HG02981 (cell line): ENCODE data around the gene LARP4B.

Experiments
- ATAC-seq: cut with Tn5 transposase; IDR thresholded peaks from one replicate; pipeline ENCODE4 v1.9.1; 2021; ENCODE audit warnings: mild to moderate bottlenecking, moderate library complexity; ENCODE audit not compliant: unreplicated experiment

Gene LARP4B

GRCh38 chr10:790821-791551 lies 140.5 kb downstream of the LARP4B start:
- no peak for ATAC-seq

- ATAC-seq = no peak
Observed at GRCh38 chr10:789831-790701, 141.4 kb downstream of the LARP4B start.

- no peak for ATAC-seq
Observed at GRCh38 chr10:788796-789748, 142.4 kb downstream of the LARP4B start.

GRCh38 chr10:787933-788651 lies 143.4 kb downstream of the LARP4B start:
- ATAC-seq = no peak

GRCh38 chr10:786633-787474 lies 144.7 kb downstream of the LARP4B start:
- no peak for ATAC-seq

- ATAC-seq = no peak
Observed at GRCh38 chr10:785861-786214, 145.7 kb downstream of the LARP4B start.

GRCh38 chr10:785089-785860 lies 146.2 kb downstream of the LARP4B start:
- ATAC-seq = no peak

GRCh38 chr10:784403-785088 lies 147.0 kb downstream of the LARP4B start:
- no peak for ATAC-seq

- ATAC-seq = no peak
Observed at GRCh38 chr10:782751-783648, 148.5 kb downstream of the LARP4B start.

GRCh38 chr10:780536-781524 lies 150.7 kb downstream of the LARP4B start:
- no peak for ATAC-seq

- no peak for ATAC-seq
Observed at GRCh38 chr10:778626-779330, 152.7 kb downstream of the LARP4B start.

GRCh38 chr10:777913-778479 lies 153.5 kb downstream of the LARP4B start:
- no peak for ATAC-seq

- ATAC-seq = no peak
Observed at GRCh38 chr10:776772-777171, 154.7 kb downstream of the LARP4B start.

- ATAC-seq = no peak
Observed at GRCh38 chr10:775245-776075, 156.0 kb downstream of the LARP4B start.
